Left renal pelvis (tissue), 4 donors: ENCODE data around the gene FAM229A. TPM values are rescaled to one million over a fixed set of nuclear protein-coding genes. Genes with fewer than 3 reads are reported as not detected.

Experiments used
- DNase-seq, 4 donors: peaks; one replicate each; pipeline ENCODE4 v3.0.0-alpha.2; 2013; ENCODE audit warnings: low read depth in 4 of 4, low spot score in 3 of 4
- polyA plus RNA-seq, 4 donors: library from polyadenylated mRNA; unstranded; fragments of 120-200 nt; gene quantifications; one replicate each; pipeline ENCODE4 v1.2.1, GENCODE V29; 2013; ENCODE audit not compliant: insufficient read length in 4 of 4

Gene FAM229A
- polyA plus RNA-seq, 4 donors, result 2.5 to 11.8 (median 4.9) TPM

- no peak for DNase-seq
These were observed 29.8 kb downstream of the FAM229A start for GRCh38 chr1:32332290-32333079.

GRCh38 chr1:32331549-32331948 lies 30.7 kb downstream of the FAM229A start:
- no peak for DNase-seq

GRCh38 chr1:32330558-32331151 lies 31.6 kb downstream of the FAM229A start:
- no peak for DNase-seq

DNA sequence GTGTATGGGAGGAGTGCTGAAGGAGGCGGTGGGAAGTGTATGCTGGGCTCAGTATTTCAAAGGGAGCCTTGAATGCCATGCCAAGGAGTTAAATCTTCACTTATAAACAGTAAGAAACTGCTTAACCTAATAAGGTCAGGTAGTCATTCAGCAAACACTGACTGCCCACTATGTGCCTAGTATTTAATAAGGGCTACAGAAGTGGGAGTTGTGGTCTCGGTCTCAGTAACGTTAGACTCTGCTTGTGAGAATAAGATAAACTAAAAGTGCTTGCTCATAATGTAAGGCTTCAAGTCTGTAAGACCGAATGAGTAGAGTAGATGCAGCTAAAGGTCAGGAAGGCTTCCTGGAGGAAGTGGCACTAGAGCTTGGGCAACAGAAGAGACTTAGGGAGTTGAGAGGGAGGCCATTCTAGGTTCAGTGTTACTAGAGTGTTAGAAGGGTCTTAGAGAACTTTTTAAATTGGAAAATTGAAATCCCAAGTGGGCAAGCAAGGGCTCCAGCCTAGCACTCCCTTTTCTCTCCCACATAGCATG lies 32.3 kb downstream of the FAM229A start:
- DNase-seq, result no peak

DNA sequence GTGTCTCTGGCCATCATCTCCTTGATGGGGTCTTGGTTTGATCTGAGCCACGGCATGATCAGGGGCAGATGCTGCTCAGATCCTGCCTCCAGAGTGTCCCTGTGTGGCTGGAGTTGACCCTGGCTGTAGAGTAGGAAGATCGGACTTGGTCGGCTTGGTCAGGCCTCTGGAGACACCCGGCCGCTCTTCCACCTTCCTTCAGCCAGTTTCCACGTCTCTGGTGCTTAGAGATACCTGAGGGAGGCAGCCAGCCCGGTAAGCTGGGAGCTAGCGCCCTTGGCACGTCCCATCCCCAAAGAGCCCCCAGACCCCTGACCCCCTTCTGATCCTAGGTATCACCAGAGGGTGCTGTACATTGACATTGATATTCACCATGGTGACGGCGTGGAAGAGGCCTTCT lies 35.1 kb downstream of the FAM229A start:
- DNase-seq, result no peak

DNA sequence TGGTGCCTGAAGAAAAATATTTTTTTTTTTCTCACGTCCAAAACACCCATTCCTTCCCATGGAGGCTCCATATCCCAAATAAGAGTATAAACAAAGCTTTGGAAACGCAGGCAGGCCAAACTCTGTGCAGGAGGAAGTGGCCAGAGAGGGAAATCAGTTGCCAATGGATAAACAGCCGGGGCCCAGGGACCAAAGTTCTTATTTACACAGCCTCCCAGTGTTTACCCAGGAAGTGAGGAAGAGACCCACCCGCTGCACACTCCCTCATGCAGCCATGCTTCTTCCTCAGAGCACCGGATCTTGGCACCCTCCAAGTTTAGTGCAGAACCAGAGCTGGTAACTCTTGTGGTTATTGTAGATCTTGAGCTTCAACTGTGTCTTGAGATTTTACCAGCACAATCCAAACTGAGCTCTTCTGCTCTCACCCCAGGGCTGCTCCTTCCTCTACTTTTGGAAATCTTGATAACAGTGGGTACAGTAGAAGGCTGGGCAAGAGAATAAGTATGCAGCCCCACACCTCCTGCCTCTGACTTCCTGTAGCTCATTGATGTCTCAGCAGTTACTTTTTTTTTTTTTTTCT lies 40.5 kb downstream of the FAM229A start:
- DNase-seq, result no peak

GRCh38 chr1:32318127-32318869 lies 44.0 kb downstream of the FAM229A start:
- no peak for DNase-seq

DNA sequence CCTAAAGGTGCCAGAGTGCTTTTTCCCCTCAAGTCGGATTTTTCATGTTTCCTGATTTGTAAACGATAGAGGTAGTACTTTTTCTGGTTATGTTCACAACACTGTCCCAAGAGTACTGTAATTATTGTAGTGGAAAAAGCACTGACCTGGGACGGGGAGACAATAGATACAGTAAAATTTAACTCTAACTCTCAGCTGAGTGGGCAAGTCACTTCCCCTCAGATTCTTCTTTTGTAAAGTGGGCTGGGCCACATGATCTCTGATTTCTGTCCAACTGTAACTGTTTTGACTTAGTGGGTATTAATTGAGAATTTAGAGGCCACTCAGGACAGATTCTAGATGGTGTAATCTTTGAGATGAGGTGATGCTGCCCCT lies 45.4 kb downstream of the FAM229A start:
- no peak for DNase-seq

GRCh38 chr1:32311709-32312393 lies 50.4 kb downstream of the FAM229A start:
- DNase-seq, result no peak

Other genes starting within 250 kb of the FAM229A start
- 10 to 100 TPM; 45.2 to 46.7 (median 45.2) TPM for gene TXLNA, start 182.8 kb downstream of the FAM229A start, polyA plus RNA-seq
- gene CCDC28B, start 161.9 kb downstream of the FAM229A start, polyA plus RNA-seq, result 10 to 100 TPM; 21.1 to 29.0 (median 25.1) TPM
- 1 to 10 TPM; 5.6 to 9.8 (median 7.3) TPM for gene IQCC, start 156.8 kb downstream of the FAM229A start, polyA plus RNA-seq
- 1 to 10 TPM in 2 of 4 donors, under 1 TPM in 2; 0.34 to 2.0 (median 0.82) TPM for gene DCDC2B, start 153.4 kb downstream of the FAM229A start, polyA plus RNA-seq
- gene TMEM234, start 140.1 kb downstream of the FAM229A start, polyA plus RNA-seq, result 10 to 100 TPM; 17.1 to 30.8 (median 24.2) TPM
- gene EIF3I, start 140.1 kb downstream of the FAM229A start, polyA plus RNA-seq, result 100 to 1,000 TPM; 155 to 187 (median 164) TPM
- 10 to 100 TPM in 2 of 4 donors, 1 to 10 TPM in 2; 3.8 to 12.9 (median 9.8) TPM for gene FAM167B, start 115.3 kb downstream of the FAM229A start, polyA plus RNA-seq
- gene LCK, start 111.2 kb downstream of the FAM229A start, polyA plus RNA-seq, result 1 to 10 TPM; 1.3 to 7.4 (median 4.5) TPM
- gene HDAC1, start 70.4 kb downstream of the FAM229A start, polyA plus RNA-seq, result 100 to 1,000 TPM in 3 of 4 donors, 10 to 100 TPM in 1; 77.5 to 201 (median 189) TPM
- gene MARCKSL1, start 26.3 kb downstream of the FAM229A start, polyA plus RNA-seq, result 100 to 1,000 TPM; 388 to 468 (median 433) TPM
- 1 to 10 TPM; 1.5 to 6.2 (median 2.6) TPM for gene TSSK3, start 54 bp upstream of the FAM229A start, polyA plus RNA-seq
- gene BSDC1, start 32.0 kb upstream of the FAM229A start, polyA plus RNA-seq, result 10 to 100 TPM; 57.3 to 65.8 (median 60.2) TPM
- gene ZBTB8B, start 102.6 kb upstream of the FAM229A start, polyA plus RNA-seq, result 1 to 10 TPM in 3 of 4 donors, under 1 TPM in 1; 0.34 to 2.0 (median 1.2) TPM
- gene ZBTB8A, start 176.9 kb upstream of the FAM229A start, polyA plus RNA-seq, result 10 to 100 TPM; 16.5 to 21.8 (median 19.5) TPM